Activated CD4-positive, alpha-beta memory T cell treated with anti-CD3 and anti-CD28 coated beads for 36 hours (primary cell): Measurements from ENCODE around the gene GFI1B. TPM values are rescaled to one million over a fixed set of nuclear protein-coding genes. Genes with fewer than 3 reads are reported as not detected.
"Not testable (repeated sequence)": the region's sequence is repeated elsewhere in the genome, so short reads cannot be mapped to it uniquely, and the experiment has no call there.

Experiments used
- CTCF ChIA-PET: fragments of 350-600 bp; sonication (Branson Sonifier 250); formaldehyde crosslinking; loops from one replicate; lab custom pipeline; 2021; ENCODE audit warnings: antibody characterized with exemption, inconsistent platforms; lab: Charles Lee
- POLR2A ChIA-PET: fragments of 350-600 bp; sonication (Branson Sonifier 250); formaldehyde crosslinking; loops from one replicate; lab custom pipeline; 2021; ENCODE audit warnings: antibody characterized with exemption; lab: Charles Lee
- DNase-seq: peaks from one replicate; pipeline ENCODE4 v3.0.0-alpha.2; 2020
- H3K27ac Mint-ChIP-seq: one replicate; pipeline ENCODE4 v1.8.0; 2021; ENCODE audit warnings: mixed read lengths
- H3K27me3 Mint-ChIP-seq: one replicate; pipeline ENCODE4 v1.8.0; 2021; ENCODE audit warnings: mixed read lengths
- H3K36me3 Mint-ChIP-seq: one replicate; pipeline ENCODE4 v1.8.0; 2021; ENCODE audit warnings: mixed read lengths
- H3K4me1 Mint-ChIP-seq: one replicate; pipeline ENCODE4 v1.8.0; 2021; ENCODE audit warnings: low read depth, mixed read lengths
- H3K4me3 Mint-ChIP-seq: one replicate; pipeline ENCODE4 v1.8.0; 2021; ENCODE audit warnings: mild to moderate bottlenecking, mixed read lengths
- H3K9me3 Mint-ChIP-seq: one replicate; pipeline ENCODE4 v1.8.0; 2021; ENCODE audit warnings: mixed read lengths
- intact Hi-C: fragments of 100-400 bp; cut with micrococcal nuclease; formaldehyde crosslinking; loops from one replicate; pipeline ENCODE4 v1.15.1; 2023
- microRNA-seq: library from miRNA; unstranded; fragments of <30 nt; microRNA quantifications from one replicate; pipeline ENCODE4 v1.2.0, GENCODE V29; 2022; ENCODE audit warnings: borderline number of aligned reads, borderline microRNAs expressed, borderline replicate concordance
- total RNA-seq, 2 experiments: library from RNA; stranded (reverse); gene quantifications; one replicate each; pipeline ENCODE4 v1.2.3, GENCODE V29; 2021

GFI1B gene
- total RNA-seq, 2 experiments from 2014 or later: not detected

DNA sequence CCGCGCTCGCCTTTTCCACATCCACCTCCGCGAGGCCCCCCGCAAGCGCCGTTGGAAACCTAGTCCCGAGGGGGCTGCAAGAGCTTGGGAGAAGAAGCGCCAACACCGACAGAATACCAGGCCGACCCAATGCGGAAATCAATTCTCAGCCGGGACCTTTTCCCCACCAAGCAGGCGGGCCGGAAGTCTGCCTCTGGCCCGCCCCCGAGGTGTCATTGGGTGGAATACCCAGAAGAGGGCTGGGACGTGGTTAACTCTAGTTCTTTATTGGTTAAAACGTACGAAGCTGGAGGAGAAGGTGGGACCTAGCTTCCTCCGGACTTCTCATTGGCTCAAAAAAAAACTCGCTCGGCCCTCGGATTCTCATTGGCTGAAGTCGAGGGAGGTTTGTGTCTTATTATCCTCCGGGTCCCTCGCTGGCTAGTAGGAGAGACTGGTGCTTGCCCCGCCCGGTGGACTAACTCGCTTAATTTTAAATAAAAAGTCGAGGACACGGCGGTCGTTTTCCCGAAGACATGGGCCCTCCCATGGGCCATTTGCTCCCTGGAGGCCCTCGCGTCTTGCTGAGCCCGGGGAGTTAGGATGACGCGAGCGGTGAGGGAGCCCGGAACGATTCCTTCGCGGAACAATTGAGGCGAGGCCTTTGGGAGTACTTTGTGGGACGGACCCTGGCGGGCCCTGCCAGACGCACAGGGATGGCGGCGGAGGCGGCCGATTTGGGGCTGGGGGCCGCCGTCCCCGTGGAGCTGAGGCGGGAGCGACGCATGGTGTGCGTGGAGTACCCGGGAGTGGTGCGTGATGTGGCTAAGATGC is 52.0 kb downstream of the GFI1B start, which contains the start of gene GTF3C5:
TSS of gene GTF3C5 (plus strand) at position 681 of the 813 bp plus-strand sequence. CDS start at position 696, 15 bp downstream.
- CTCF ChIA-PET: interaction anchor here (0.9 to 5.7 kb wide), 7 partner anchors 8 to 150 kb away, joined by 3 to 57 read pairs (median 5); no protein-coding TSS in a partner anchor
- Mint-ChIP-seq H3K27ac (peak within 1 kb of the TSS; percentile 90), H3K4me1 (peaks cover 42% of the 10 kb centered on the region), H3K4me3 (peak within 1 kb of the TSS; percentile 99), H3K27me3 (no peaks in the 10 kb centered on the region), H3K9me3 (no peaks in the 10 kb centered on the region), H3K36me3 (peaks cover 6% of the 10 kb centered on the region)
- POLR2A ChIA-PET: interaction anchor here (0.7 to 1.6 kb wide), 13 partner anchors 8 to 388 kb away, joined by 3 to 7 read pairs (median 4); partner anchors contain the start of gene DDX31
- DNase-seq: peak; percentile 95
- intact Hi-C loops: loop anchor here (1.0 to 2.0 kb wide), 5 partner anchors 8 to 1134 kb away; partner anchors contain the start of genes RNU6ATAC and TSC1

- intact Hi-C loops: loop anchor here (2.0 kb wide), 2 partner anchors 86 to 1134 kb away; partner anchors contain the start of genes RNU6ATAC and TSC1
- H3K36me3 Mint-ChIP-seq: peaks cover 6% of the 10 kb centered on the region
- H3K27me3 Mint-ChIP-seq: no peaks in the 10 kb centered on the region
- CTCF ChIA-PET: interaction anchor here (0.9 to 5.7 kb wide), 7 partner anchors 9 to 150 kb away, joined by 3 to 57 read pairs (median 5); no protein-coding TSS in a partner anchor
- POLR2A ChIA-PET: interaction anchor here (1.1 to 1.6 kb wide), 10 partner anchors 9 to 387 kb away, joined by 3 to 7 read pairs (median 4); partner anchors contain the start of gene DDX31
- DNase-seq: no peak
- H3K9me3 Mint-ChIP-seq: no peaks in the 10 kb centered on the region
- H3K4me3 Mint-ChIP-seq: peak overlapping the region; percentile 99
- H3K4me1 Mint-ChIP-seq: peaks cover 42% of the 10 kb centered on the region
- H3K27ac Mint-ChIP-seq: peak overlapping the region; percentile 90
Observed at GRCh38 chr9:133031130-133031422, 52.6 kb downstream of the GFI1B start.

GRCh38 chr9:133031496-133031911 is 53.0 kb downstream of the GFI1B start:
- peak; percentile 44 for DNase-seq
- intact Hi-C loops: loop anchor here (2.0 kb wide), 2 partner anchors 87 to 1133 kb away; partner anchors contain the start of genes RNU6ATAC and TSC1

GRCh38 chr9:133032171-133032570 is 53.7 kb downstream of the GFI1B start:
- intact Hi-C loops: no loop called here
- POLR2A ChIA-PET: interaction anchor here (1.2 to 1.5 kb wide), 3 partner anchors 10 to 342 kb away, joined by 4 to 5 read pairs (median 4); no protein-coding TSS in a partner anchor
- CTCF ChIA-PET: interaction anchor here (1.8 to 5.7 kb wide), 4 partner anchors 8 to 117 kb away, joined by 5 to 57 read pairs (median 40); no protein-coding TSS in a partner anchor
- H3K27me3 Mint-ChIP-seq: no peaks in the 10 kb centered on the region
- DNase-seq: no peak
- H3K9me3 Mint-ChIP-seq: no peaks in the 10 kb centered on the region
- H3K36me3 Mint-ChIP-seq: peaks cover 6% of the 10 kb centered on the region
- H3K27ac Mint-ChIP-seq: no peak overlapping the region
- peak overlapping the region; percentile 99 for H3K4me3 Mint-ChIP-seq
- H3K4me1 Mint-ChIP-seq: peaks cover 42% of the 10 kb centered on the region

More at GRCh38 chr9:133031496-133031911, 53.0 kb downstream of the GFI1B start:
- Mint-ChIP-seq H3K4me1 (peaks cover 42% of the 10 kb centered on the region), H3K27me3 (no peaks in the 10 kb centered on the region), H3K9me3 (no peaks in the 10 kb centered on the region), H3K36me3 (peaks cover 6% of the 10 kb centered on the region), H3K27ac (peak overlapping the region; percentile 90), H3K4me3 (peak overlapping the region; percentile 99)
- POLR2A ChIA-PET: interaction anchor here (1.2 to 1.6 kb wide), 10 partner anchors 9 to 387 kb away, joined by 3 to 7 read pairs (median 4); partner anchors contain the start of gene DDX31
- CTCF ChIA-PET: interaction anchor here (0.9 to 5.7 kb wide), 7 partner anchors 9 to 149 kb away, joined by 3 to 57 read pairs (median 5); no protein-coding TSS in a partner anchor

DNA sequence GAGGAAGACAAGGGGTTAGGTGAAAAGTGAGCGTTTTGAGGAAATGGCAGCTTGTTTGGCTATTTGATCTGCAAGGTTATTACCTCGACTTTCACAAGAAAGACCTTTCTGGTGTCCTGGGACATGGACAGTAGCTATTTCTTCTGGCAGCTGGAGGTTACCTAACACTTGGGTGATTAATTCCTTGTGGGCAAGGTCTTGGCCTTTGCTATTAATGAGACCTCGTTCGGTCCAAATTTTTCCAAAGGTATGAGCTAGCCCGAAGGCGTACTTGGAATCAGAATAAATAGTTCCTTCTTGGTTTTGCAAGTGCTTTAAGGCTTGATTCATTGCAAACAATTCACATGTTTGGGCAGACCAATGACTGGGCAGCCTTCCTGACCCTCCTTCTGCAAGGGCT is 57.2 kb downstream of the GFI1B start:
- intact Hi-C loops: no loop called here

DNA sequence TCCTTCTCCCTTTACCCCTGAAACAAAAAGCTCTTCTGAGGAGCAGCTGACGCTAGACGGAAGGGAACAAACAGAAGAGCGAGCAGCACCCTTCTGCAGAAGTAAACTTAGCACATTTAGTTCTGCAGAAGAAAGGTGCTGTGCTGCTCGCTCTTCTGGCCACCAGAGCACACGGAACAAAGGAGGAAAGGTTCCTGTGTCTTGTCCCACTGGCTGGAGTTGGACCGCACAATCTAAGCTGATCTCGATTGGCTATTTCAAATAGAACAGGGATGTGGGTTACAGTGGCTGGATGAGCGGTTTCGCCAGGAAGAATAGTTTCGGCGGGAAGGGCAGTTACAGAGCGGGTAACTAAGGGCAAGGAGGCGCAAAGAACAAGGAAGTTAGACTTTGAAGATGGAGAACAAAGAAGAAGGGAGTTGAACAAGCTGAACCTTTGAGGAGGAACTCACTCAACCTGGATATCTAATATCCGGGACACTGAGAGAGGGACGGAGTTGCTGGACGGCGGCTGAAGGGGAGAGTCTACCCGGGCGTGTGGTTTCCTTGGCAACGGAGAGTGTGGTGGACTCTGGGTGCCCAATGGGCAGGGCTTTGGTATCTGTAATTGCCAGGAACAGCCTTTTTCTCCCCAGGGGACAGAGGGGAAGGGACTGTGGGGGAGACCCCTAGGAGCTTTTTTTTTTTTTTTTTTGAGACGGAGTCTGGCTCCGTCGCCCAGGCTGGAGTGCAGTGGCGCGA is 59.5 kb downstream of the GFI1B start:
- POLR2A ChIA-PET: no interaction called here
- intact Hi-C loops: no loop called here
- peaks cover 7% of the 10 kb centered on the region for H3K36me3 Mint-ChIP-seq

More for the DNA sequence above, 57.2 kb downstream of the GFI1B start:
- Mint-ChIP-seq H3K4me3 (no peak overlapping the region), H3K4me1 (peaks cover 39% of the 10 kb centered on the region), H3K27ac (no peak overlapping the region), H3K36me3 (peaks cover 8% of the 10 kb centered on the region), H3K9me3 (no peaks in the 10 kb centered on the region), H3K27me3 (no peaks in the 10 kb centered on the region)
- DNase-seq: no peak
- ChIA-PET CTCF (interaction anchor here (1.5 to 2.0 kb wide), 3 partner anchors 14 to 112 kb away, joined by 4 to 10 read pairs (median 9); no protein-coding TSS in a partner anchor), POLR2A (no interaction called here)

GRCh38 chr9:133040892-133041479 is 62.5 kb downstream of the GFI1B start:
- POLR2A ChIA-PET, H3K27me3 Mint-ChIP-seq, H3K9me3 Mint-ChIP-seq, H3K4me3 Mint-ChIP-seq, H3K4me1 Mint-ChIP-seq, H3K27ac Mint-ChIP-seq: not testable (repeated sequence)
- intact Hi-C loops: loop anchor here (1.0 kb wide), 1 partner anchor 106 kb away; no protein-coding TSS in a partner anchor
- peak; percentile 60 for DNase-seq
- CTCF ChIA-PET: interaction anchor here (0.7 to 2.7 kb wide), 11 partner anchors 10 to 140 kb away, joined by 3 to 18 read pairs (median 4); partner anchors contain the start of genes GBGT1 and GTF3C5
- peaks cover 26% of the 10 kb centered on the region for H3K36me3 Mint-ChIP-seq

More for the DNA sequence above, 59.5 kb downstream of the GFI1B start:
- DNase-seq: no peak
- no peak overlapping the region for H3K4me3 Mint-ChIP-seq
- no peaks in the 10 kb centered on the region for H3K9me3 Mint-ChIP-seq
- CTCF ChIA-PET: interaction anchor here (1.0 to 1.2 kb wide), 2 partner anchors 16 to 110 kb away, joined by 3 to 6 read pairs; no protein-coding TSS in a partner anchor
- H3K27ac Mint-ChIP-seq: no peak overlapping the region
- no peaks in the 10 kb centered on the region for H3K27me3 Mint-ChIP-seq
- peaks cover 20% of the 10 kb centered on the region for H3K4me1 Mint-ChIP-seq

Small RNA genes within 50 kb of the gene (microRNA-seq; reads per million reads assigned to microRNA genes)
- 1.2 reads per million for gene MIR548AW

Other genes with a start within 250 kb of the GFI1B start
- under 1 TPM; 0.10 to 0.39 TPM for gene AK8, start 100.4 kb upstream of the GFI1B start, total RNA-seq
- gene SPACA9, start 99.8 kb upstream of the GFI1B start, total RNA-seq: 1 to 10 TPM; 1.8 to 3.6 TPM
- gene TSC1, start 34.1 kb upstream of the GFI1B start, total RNA-seq: 10 to 100 TPM; 19.6 to 23.6 TPM
- 10 to 100 TPM; 80.3 to 81.2 TPM for gene GTF3C5, start 52.3 kb downstream of the GFI1B start, total RNA-seq
- 1 to 10 TPM in 1 of 2 experiments, under 1 TPM in 1; 0.88 to 1.0 TPM for gene CEL, start 83.3 kb downstream of the GFI1B start, total RNA-seq
- 10 to 100 TPM; 65.4 TPM for gene RALGDS, start 142.5 kb downstream of the GFI1B start, total RNA-seq
- 1 to 10 TPM; 3.2 to 3.6 TPM for gene GBGT1, start 185.2 kb downstream of the GFI1B start, total RNA-seq
- gene OBP2B, start 230.6 kb downstream of the GFI1B start, total RNA-seq: not detected